ENCODE measurements around the gene OR4B1. TPM values are rescaled to one million over a fixed set of nuclear protein-coding genes. Genes with fewer than 3 reads are reported as not detected.
"Not testable (repeated sequence)": the region's sequence is repeated elsewhere in the genome, so short reads cannot be mapped to it uniquely, and the experiment has no call there.

Gene OR4B1
- total and polyA plus RNA-seq, 2 donors (not counting 3 experiments of a cell fraction or from before 2014, with no cell fraction given) = not detected

DNA sequence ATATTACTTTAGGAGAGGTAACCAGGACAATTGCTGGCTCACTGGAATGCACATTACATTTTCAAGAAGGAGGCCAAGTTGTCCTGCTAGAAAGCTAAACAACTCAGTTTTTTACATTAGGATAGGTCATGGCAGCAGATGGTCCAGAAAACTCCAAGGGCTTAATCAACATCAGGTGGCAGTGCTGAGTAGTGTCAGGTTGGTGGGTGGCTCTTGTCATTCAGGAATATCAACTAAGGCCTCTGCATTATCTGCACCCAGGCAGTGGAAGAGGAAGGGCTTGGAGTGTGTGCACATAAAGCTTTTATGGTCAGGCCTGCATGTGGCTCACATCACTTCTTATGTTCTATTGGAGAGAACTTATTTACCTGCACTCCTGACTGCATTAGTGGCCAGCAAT is 32.2 kb upstream of the OR4B1 start:
- Histone ChIP-seq H4K20me1 (replicated peaks; ENCODE audit: control insufficient read depth, extremely low read depth, insufficient read depth, low read length) (no peaks in the 10 kb centered on the region), H3K36me3 (ENCODE audit: control insufficient read depth in 2 of 2, extremely low read depth in 1 of 2, insufficient read depth in 2 of 2, low read length in 2 of 2) (no peaks in the 10 kb centered on the region), H3K9me1 (replicated peaks; ENCODE audit: control insufficient read depth, extremely low read depth, insufficient read depth, low read length) (no peaks in the 10 kb centered on the region), H3K4me2 (ENCODE audit: insufficient read depth, low read length) (no peak overlapping the region), H3K9ac (replicated peaks; ENCODE audit: extremely low read depth, insufficient read depth, low read length) (no peak overlapping the region), H3K4me1 (ENCODE audit: control insufficient read depth, extremely low read depth, insufficient read depth, low read length) (no peaks in the 10 kb centered on the region), H3K79me2 (ENCODE audit: control insufficient read depth, insufficient read depth, low read length) (no peaks in the 10 kb centered on the region), H2AFZ (ENCODE audit: low read depth, low read length) (no peak overlapping the region), H3K9me3 (replicated peaks; ENCODE audit: control insufficient read depth, insufficient read depth, low read length) (no peaks in the 10 kb centered on the region), H3K27ac (ENCODE audit: insufficient read depth, low read depth, low read length) (no peak overlapping the region), H3K27me3 (ENCODE audit: control insufficient read depth in 2 of 2, insufficient read depth in 2 of 2, low read length in 2 of 2) (no peaks in the 10 kb centered on the region), H3K4me3 (replicated peaks in 1 of 3; ENCODE audit: insufficient read depth in 1 of 3, low read depth in 1 of 3, low read length in 3 of 3) (no peak overlapping the region)
- FAIRE-seq = no peak
- CTCF ChIA-PET = no interaction called here
- intact Hi-C loops (cut with micrococcal nuclease) = no loop called here
- DNase-seq (ENCODE audit: low read depth, low spot score) = no peak
- no peak for TF ChIP-seq GATA2 (IDR thresholded peaks at IDR 0.05; ENCODE audit: insufficient read depth, insufficient read length, low read depth, low read length)
- TF ChIP-seq, protein P1, sequence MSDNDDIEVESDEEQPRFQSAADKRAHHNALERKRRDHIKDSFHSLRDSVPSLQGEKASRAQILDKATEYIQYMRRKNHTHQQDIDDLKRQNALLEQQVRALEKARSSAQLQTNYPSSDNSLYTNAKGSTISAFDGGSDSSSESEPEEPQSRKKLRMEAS (IDR thresholded peaks at IDR 0.05; ENCODE audit: insufficient read depth, insufficient read length) = no peak
- no peak for TF ChIP-seq EZH2 (IDR thresholded peaks at IDR 0.05; ENCODE audit: borderline replicate concordance, low read depth, low read length, severe bottlenecking)
- no peak for TF ChIP-seq MYC (IDR thresholded peaks at IDR 0.05; ENCODE audit: low read depth, low read length)
- no peak for TF ChIP-seq FOS (IDR thresholded peaks at IDR 0.05; ENCODE audit: borderline replicate concordance, insufficient read depth, low read length)
- no peak for TF ChIP-seq JUN (IDR thresholded peaks at IDR 0.05; ENCODE audit: borderline replicate concordance, insufficient read depth, insufficient read length, low read depth)
- TF ChIP-seq POLR2A (IDR thresholded peaks at IDR 0.05; ENCODE audit: low read depth, low read length) = no peak
- no peak for TF ChIP-seq POLR2AphosphoS5 (IDR thresholded peaks at IDR 0.05; ENCODE audit: insufficient read depth, low read depth, low read length)
- TF ChIP-seq, protein P2, sequence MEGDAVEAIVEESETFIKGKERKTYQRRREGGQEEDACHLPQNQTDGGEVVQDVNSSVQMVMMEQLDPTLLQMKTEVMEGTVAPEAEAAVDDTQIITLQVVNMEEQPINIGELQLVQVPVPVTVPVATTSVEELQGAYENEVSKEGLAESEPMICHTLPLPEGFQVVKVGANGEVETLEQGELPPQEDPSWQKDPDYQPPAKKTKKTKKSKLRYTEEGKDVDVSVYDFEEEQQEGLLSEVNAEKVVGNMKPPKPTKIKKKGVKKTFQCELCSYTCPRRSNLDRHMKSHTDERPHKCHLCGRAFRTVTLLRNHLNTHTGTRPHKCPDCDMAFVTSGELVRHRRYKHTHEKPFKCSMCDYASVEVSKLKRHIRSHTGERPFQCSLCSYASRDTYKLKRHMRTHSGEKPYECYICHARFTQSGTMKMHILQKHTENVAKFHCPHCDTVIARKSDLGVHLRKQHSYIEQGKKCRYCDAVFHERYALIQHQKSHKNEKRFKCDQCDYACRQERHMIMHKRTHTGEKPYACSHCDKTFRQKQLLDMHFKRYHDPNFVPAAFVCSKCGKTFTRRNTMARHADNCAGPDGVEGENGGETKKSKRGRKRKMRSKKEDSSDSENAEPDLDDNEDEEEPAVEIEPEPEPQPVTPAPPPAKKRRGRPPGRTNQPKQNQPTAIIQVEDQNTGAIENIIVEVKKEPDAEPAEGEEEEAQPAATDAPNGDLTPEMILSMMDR (IDR thresholded peaks at IDR 0.05; ENCODE audit: extremely low read depth in 1 of 2, insufficient read depth in 1 of 2, low read depth in 1 of 2, low read length in 2 of 2) = no peak
- BruUV-seq (replicated peaks) = no TSS peak
- POLR2A ChIA-PET = no interaction called here
- dilution Hi-C loops (cut with MboI; ENCODE audit: extremely low pct_ligation_motif_present, low sequenced_read_pairs) = no loop called here

DNA sequence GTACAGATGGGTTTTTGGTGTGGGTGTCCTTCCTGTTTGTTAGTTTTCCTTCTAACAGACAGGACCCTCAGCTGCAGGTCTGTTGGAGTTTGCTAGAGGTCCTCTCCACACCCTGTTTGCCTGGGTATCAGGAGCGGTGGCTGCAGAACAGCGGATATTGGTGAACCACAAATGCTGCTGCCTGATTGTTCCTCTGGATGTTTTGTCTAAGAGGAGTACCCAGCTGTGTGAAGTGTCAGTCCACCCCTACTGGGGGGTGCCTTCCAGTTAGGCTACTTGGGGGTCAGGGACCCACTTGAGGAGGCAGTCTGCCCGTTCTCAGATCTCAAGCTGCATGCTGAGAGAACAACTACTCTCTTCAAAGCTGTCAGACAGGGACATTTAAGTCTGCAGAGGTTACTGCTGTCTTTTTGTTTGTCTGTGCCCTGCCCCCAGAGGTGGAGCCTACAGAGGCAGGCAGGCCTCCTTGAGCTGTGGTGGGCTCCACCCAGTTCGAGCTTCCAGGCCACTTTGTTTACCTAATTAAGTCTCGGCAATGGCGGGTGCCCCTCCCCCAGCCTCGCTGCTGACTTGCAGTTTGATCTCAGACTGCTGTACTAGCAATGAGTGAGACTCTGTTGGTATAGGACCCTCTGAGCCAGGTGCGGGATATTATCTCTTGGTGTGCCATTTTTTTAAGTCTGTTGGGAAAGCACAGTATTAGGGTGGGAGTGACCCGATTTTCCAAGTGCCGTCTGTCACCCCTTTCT is 25.5 kb upstream of the OR4B1 start:
- H3K9ac ChIP-seq (replicated peaks; ENCODE audit: extremely low read depth, insufficient read depth, low read length); FAIRE-seq; BruUV-seq (replicated peaks); DNase-seq (ENCODE audit: low read depth, low spot score); intact Hi-C loops (cut with micrococcal nuclease); dilution Hi-C loops (cut with MboI; ENCODE audit: extremely low pct_ligation_motif_present, low sequenced_read_pairs); H3K36me3 ChIP-seq (ENCODE audit: control insufficient read depth in 2 of 2, extremely low read depth in 1 of 2, insufficient read depth in 2 of 2, low read length in 2 of 2); H3K79me2 ChIP-seq (ENCODE audit: control insufficient read depth, insufficient read depth, low read length); H3K4me2 ChIP-seq (ENCODE audit: insufficient read depth, low read length); CTCF ChIA-PET; H2AFZ ChIP-seq (ENCODE audit: low read depth, low read length); H3K4me3 ChIP-seq (replicated peaks in 1 of 3; ENCODE audit: insufficient read depth in 1 of 3, low read depth in 1 of 3, low read length in 3 of 3); H3K27ac ChIP-seq (ENCODE audit: insufficient read depth, low read depth, low read length); H4K20me1 ChIP-seq (replicated peaks; ENCODE audit: control insufficient read depth, extremely low read depth, insufficient read depth, low read length); H3K9me3 ChIP-seq (replicated peaks; ENCODE audit: control insufficient read depth, insufficient read depth, low read length); POLR2A ChIA-PET; H3K9me1 ChIP-seq (replicated peaks; ENCODE audit: control insufficient read depth, extremely low read depth, insufficient read depth, low read length); H3K4me1 ChIP-seq (ENCODE audit: control insufficient read depth, extremely low read depth, insufficient read depth, low read length); H3K27me3 ChIP-seq (ENCODE audit: control insufficient read depth in 2 of 2, insufficient read depth in 2 of 2, low read length in 2 of 2): not testable (repeated sequence)

All from endothelial cell of umbilical vein (primary cell).